Heart left ventricle (tissue), 13 donors: ENCODE measurements around the gene OLIG1.

Source experiments
- CTCF ChIP-seq, 12 donors: fragments of 200-600 bp; sonication (generic) in 4 of 12; IDR thresholded peaks; one replicate each; pipeline versions ENCODE4 v1.5.0 to v1.8.0; 2018 to 2022; ENCODE audit warnings: antibody characterized with exemption in 12 of 12, mild to moderate bottlenecking in 5 of 12
- POLR2A ChIP-seq, 2 donors: fragments of 450-650 bp; IDR thresholded peaks; one replicate each; pipeline ENCODE4 v1.6.1; 2017; ENCODE audit warnings: antibody characterized with exemption in 2 of 2, mild to moderate bottlenecking in 2 of 2, moderate library complexity in 2 of 2
- donor health status: ischemic (EF 13 %, LVEDD 7.1; RV severe dilation, severe dysfunction).
- donor health status: DM: no; HTN: yes; CAD: no.
- donor health status: DM: no; HTN: no; CAD: no.
- donor health status: ischemic (EF 25% LVEDD 6.9; RV normal size, moderate dysfunction).
- donor health status: ischemic (EF 25% LVEDD 5.7; RV mildly dilated, moderate dysfunction).
- donor health status: ischemic (EF 35%, LVEDD 5.7; RV mildly dilated, moderate dysfunction).
- donor health status: nonischemic (EF 11% LVEDD 7.7; RV severe dilation, severe dysfunction).
- donor health status: DM: yes; HTN: yes; CAD: no.
- donor health status: PGD.
- donor health status: ischemic (EF 29% LVEDD 5.4; RV normal size, mild dysfunction).
- donor health status: nonischemic (EF 23%, LVEDD 6.1; RV moderate dilation, normal function).

GRCh38 chr21:33073636-33074035 is 3.7 kb downstream of the OLIG1 start:
- TF ChIP-seq CTCF (IDR thresholded peaks at IDR 0.05) (no peak), POLR2A (IDR thresholded peaks at IDR 0.05) (no peak)
